ENCODE results near the gene LHX1.

The LHX1 gene

DNA sequence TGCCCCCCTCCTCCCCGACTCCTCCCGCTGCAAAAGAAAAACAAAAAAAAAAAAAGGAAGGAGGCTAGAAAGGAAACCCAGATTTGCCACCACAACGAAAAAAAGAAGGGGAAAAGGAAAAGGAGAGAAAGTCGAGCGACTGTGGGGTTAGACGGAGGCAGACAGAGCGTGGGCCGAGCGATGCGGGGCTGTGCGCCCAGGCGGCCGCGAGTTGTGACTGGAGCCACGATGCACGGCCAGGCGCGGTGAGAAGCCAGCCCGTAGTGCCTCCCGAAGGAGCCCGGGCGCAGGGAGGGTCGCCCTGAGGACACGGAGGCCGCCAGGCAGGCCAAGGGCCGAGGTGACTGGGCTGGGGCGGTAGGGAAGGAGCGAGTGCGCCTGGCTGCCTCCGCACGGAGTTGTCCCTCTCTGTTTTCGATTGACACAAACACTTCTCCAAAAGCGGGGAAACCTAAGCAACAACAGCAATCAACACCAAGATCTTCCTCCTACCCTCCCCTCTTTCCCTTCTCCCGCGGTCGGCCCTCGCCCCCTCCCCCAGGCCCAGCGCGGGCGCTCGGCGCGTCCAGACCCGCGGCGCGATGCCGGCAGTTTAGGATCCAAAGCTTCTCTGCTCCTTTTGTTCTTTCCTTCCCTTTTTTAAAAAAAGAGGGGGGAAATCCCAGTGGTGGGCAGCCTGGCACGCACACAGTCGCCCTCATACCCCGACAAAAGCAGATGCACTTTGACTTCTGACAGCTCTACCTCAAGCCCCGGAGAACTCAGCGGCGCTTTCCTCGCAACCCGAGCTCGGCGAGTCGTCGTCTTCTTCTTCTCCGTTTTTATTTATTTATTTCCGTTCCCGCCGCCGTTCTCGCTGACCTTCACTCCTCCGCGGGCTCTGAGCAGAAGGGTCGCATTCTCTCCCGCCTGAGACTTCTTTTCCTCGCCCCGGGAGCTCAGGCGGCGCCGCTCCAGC is at the start of gene LHX1:
Gene LHX1 (plus strand): TSS at position 475 of the 958 bp plus-strand sequence. CDS start 723 bp downstream, outside the sequence.
- H3K27ac Mint-ChIP-seq = peak within 1 kb of the TSS; percentile 92
- H3K36me3 Mint-ChIP-seq = peaks cover under 1 to 17% of the 10 kb centered on the region in 2 donors
- no peak for DNase-seq
- peak; percentile 20 to 48 for ATAC-seq (replicated peaks)
- H3K27me3 Mint-ChIP-seq = peaks cover 78 to 93% of the 10 kb centered on the region in 2 donors
- peak within 1 kb of the TSS; percentile 81 to 83 for H3K4me3 Mint-ChIP-seq
- peaks cover 53 to 84% of the 10 kb centered on the region in 2 donors for H3K4me1 Mint-ChIP-seq
- peaks cover 0 to 2% of the 10 kb centered on the region in 2 donors for H3K9me3 Mint-ChIP-seq

DNA sequence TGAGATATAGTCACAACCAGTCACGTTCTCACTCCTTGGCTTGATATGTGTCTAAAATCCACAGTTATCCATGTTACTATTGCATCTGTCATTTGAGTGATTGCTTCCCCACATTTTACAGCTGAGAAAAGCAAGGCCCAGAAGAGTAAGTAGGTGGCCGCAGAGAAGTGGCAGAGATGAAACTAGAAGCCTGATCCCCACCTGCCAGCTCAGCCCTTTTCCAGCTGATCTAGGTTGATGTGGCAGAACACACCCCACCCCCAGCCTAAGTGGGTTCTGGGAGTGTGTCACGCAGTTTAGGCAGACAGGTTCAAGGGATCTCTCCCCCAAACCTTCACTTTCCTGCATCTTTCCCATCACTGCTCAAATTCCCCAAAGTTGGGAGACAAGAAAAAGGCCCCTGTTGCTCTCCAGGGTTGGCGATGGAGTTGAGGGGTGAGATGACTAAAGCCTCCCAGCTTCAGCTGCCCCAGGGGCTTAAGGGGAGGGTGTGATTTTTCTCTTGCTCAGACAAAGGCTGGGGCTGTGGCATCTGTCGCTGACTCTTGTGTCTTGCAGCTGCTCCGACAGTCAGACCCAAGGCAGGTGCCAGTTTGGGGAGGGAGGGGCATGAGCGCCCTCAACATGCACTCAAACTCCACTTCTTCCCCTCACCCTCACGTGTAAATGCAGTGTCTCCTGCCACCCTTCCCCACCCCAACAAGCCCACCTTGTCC is 48.9 kb upstream of the LHX1 start:
- peaks cover 3 to 11% of the 10 kb centered on the region in 2 donors for H3K4me1 Mint-ChIP-seq
- H3K9me3 Mint-ChIP-seq = no peaks in the 10 kb centered on the region
- no peak overlapping the region for H3K27ac Mint-ChIP-seq
- ATAC-seq (replicated peaks) (no peak), DNase-seq (no peak)
- no peak overlapping the region for H3K4me3 Mint-ChIP-seq
- no peaks in the 10 kb centered on the region for H3K36me3 Mint-ChIP-seq
- H3K27me3 Mint-ChIP-seq = peaks cover 49 to 55% of the 10 kb centered on the region in 2 donors

DNA sequence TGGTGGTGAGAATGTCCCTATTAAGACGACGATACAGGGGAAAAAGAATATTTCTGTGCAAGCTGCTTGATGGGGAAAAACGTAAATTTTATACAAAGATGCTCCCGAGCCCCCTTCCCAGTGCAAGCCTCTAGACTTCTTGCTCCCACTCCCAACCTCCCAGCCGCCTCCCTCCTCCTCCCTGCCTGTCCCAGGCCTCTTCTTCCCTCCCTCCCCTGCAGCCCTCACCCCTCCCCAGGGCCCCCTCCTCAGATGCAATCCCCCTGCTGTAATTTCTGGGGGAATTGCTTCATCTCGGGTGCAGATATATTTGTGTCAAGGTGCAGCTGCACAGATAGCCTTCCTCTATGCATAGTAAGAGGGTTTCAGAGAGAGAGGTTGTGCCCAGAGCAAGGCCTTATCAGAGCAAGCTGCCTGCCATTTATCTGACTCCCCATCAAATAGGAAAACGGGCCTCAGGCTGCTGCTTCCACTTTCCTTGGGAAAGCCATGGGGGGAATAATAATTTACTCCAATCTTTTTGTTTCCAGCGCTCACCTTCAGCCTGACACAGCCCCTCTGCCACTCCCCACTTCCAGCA is 47.4 kb upstream of the LHX1 start:
- Mint-ChIP-seq H3K27me3 (peaks cover 48 to 56% of the 10 kb centered on the region in 2 donors), H3K4me3 (no peak overlapping the region), H3K27ac (no peak overlapping the region), H3K36me3 (no peaks in the 10 kb centered on the region), H3K4me1 (peaks cover 1 to 4% of the 10 kb centered on the region in 2 donors), H3K9me3 (no peaks in the 10 kb centered on the region)
- ATAC-seq (replicated peaks) = no peak
- DNase-seq = no peak

- Mint-ChIP-seq H3K9me3 (no peaks in the 10 kb centered on the region), H3K27me3 (peaks cover 45 to 56% of the 10 kb centered on the region in 2 donors), H3K36me3 (no peaks in the 10 kb centered on the region), H3K27ac (no peak overlapping the region), H3K4me3 (no peak overlapping the region), H3K4me1 (no peaks in the 10 kb centered on the region)
- ATAC-seq (replicated peaks) = no peak
- no peak for DNase-seq
These were observed 46.7 kb upstream of the LHX1 start for GRCh38 chr17:36890398-36891168.

- H3K4me1 Mint-ChIP-seq = no peaks in the 10 kb centered on the region
- H3K4me3 Mint-ChIP-seq = no peak overlapping the region
- ATAC-seq (replicated peaks) = no peak
- no peaks in the 10 kb centered on the region for H3K9me3 Mint-ChIP-seq
- H3K27ac Mint-ChIP-seq = no peak overlapping the region
- no peaks in the 10 kb centered on the region for H3K36me3 Mint-ChIP-seq
- no peak for DNase-seq
- H3K27me3 Mint-ChIP-seq = peaks cover 33 to 51% of the 10 kb centered on the region in 2 donors
These were observed 45.0 kb upstream of the LHX1 start for GRCh38 chr17:36892112-36892838.

DNA sequence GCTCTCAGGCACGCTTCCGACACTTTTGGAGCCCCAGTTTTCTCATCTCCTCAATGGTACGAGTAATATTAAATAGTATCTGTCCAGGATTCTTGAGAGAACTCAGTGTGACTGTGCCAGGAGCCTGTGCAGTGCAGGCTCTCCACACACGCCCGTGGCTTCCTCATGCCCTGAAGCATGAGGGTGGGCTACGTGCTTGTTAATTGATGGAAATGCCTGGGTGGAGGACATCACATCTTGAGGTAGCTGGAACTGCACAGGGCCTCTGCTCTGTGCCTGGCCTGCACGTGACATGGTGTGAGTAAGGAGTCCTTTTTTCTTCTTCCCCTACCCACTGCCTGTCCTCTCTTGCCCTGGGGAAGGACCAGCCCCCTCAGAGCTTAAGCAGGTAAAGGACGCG is 43.1 kb upstream of the LHX1 start:
- H3K9me3 Mint-ChIP-seq = no peaks in the 10 kb centered on the region
- peaks cover 27 to 35% of the 10 kb centered on the region in 2 donors for H3K27me3 Mint-ChIP-seq
- DNase-seq (no peak), ATAC-seq (replicated peaks) (no peak)
- H3K36me3 Mint-ChIP-seq = no peaks in the 10 kb centered on the region
- no peaks in the 10 kb centered on the region for H3K4me1 Mint-ChIP-seq
- H3K4me3 Mint-ChIP-seq = no peak overlapping the region
- no peak overlapping the region for H3K27ac Mint-ChIP-seq

DNA sequence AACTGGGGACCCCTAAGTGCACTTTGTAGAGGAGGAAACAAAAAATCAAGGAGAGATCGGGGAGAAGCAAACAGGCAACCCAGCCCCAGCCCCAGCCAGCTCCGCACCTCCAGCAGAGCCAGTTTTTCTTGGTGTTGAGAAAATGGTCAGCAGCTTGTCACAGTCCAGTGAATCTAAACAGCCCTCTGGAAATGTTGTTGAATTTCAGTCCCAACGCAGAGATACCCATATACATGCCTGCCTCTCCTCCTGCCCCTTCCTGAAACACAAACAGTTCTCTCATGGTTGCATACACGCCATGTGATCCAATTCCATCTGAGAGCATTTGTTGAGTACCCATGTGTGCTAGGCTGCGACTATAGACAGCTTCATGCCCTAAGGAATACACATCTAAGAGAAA is 42.4 kb upstream of the LHX1 start:
- no peaks in the 10 kb centered on the region for H3K4me1 Mint-ChIP-seq
- H3K36me3 Mint-ChIP-seq = no peaks in the 10 kb centered on the region
- DNase-seq (no peak), ATAC-seq (replicated peaks) (no peak)
- no peak overlapping the region for H3K4me3 Mint-ChIP-seq
- no peak overlapping the region for H3K27ac Mint-ChIP-seq
- peaks cover 32 to 43% of the 10 kb centered on the region in 2 donors for H3K27me3 Mint-ChIP-seq
- no peaks in the 10 kb centered on the region for H3K9me3 Mint-ChIP-seq

- Mint-ChIP-seq H3K4me1 (no peaks in the 10 kb centered on the region), H3K36me3 (no peaks in the 10 kb centered on the region), H3K4me3 (no peak overlapping the region), H3K9me3 (no peaks in the 10 kb centered on the region), H3K27ac (no peak overlapping the region), H3K27me3 (peaks cover 34 to 46% of the 10 kb centered on the region in 2 donors)
- DNase-seq (no peak), ATAC-seq (replicated peaks) (no peak)
These were observed 37.8 kb upstream of the LHX1 start for GRCh38 chr17:36899250-36900159.

- peaks cover 27 to 46% of the 10 kb centered on the region in 2 donors for H3K27me3 Mint-ChIP-seq
- ATAC-seq (replicated peaks) (no peak), DNase-seq (no peak)
- no peak overlapping the region for H3K27ac Mint-ChIP-seq
- no peaks in the 10 kb centered on the region for H3K4me1 Mint-ChIP-seq
- no peaks in the 10 kb centered on the region for H3K9me3 Mint-ChIP-seq
- no peak overlapping the region for H3K4me3 Mint-ChIP-seq
- no peaks in the 10 kb centered on the region for H3K36me3 Mint-ChIP-seq
These were observed 37.1 kb upstream of the LHX1 start for GRCh38 chr17:36900160-36900512.

- DNase-seq = no peak
- Mint-ChIP-seq H3K36me3 (no peaks in the 10 kb centered on the region), H3K27me3 (peaks cover 29 to 46% of the 10 kb centered on the region in 2 donors), H3K4me3 (no peak overlapping the region), H3K9me3 (no peaks in the 10 kb centered on the region), H3K27ac (no peak overlapping the region), H3K4me1 (no peaks in the 10 kb centered on the region)
- no peak for ATAC-seq (replicated peaks)
These were observed 35.8 kb upstream of the LHX1 start for GRCh38 chr17:36901506-36901905.

GRCh38 chr17:36907407-36907806 is 29.9 kb upstream of the LHX1 start:
- H3K4me1 Mint-ChIP-seq = no peaks in the 10 kb centered on the region
- H3K4me3 Mint-ChIP-seq = no peak overlapping the region
- no peaks in the 10 kb centered on the region for H3K36me3 Mint-ChIP-seq
- peaks cover 32 to 54% of the 10 kb centered on the region in 2 donors for H3K27me3 Mint-ChIP-seq
- DNase-seq (no peak), ATAC-seq (replicated peaks) (no peak)
- H3K27ac Mint-ChIP-seq = no peak overlapping the region
- no peaks in the 10 kb centered on the region for H3K9me3 Mint-ChIP-seq

DNA sequence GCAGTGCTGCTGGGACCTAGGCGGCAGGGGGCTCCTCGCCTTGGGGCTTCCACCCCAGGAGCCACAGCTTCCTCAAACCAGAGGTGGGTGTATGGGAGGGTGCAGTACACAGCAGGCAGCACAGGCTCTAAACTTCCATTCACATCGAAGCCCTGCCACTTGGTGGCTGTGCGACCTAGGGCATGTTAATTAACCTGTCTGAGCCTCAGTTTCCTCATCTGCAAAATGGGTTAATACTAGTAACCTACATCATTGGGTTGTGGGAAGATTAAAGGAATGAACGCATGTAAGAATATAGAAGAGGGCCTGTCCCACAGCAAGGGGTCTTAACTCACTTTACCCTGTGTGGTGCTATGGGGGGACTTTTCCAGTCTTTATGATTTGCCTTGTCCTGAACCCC is 26.8 kb upstream of the LHX1 start:
- H3K4me1 Mint-ChIP-seq = no peaks in the 10 kb centered on the region
- no peaks in the 10 kb centered on the region for H3K36me3 Mint-ChIP-seq
- no peak for ATAC-seq (replicated peaks)
- H3K27me3 Mint-ChIP-seq = peaks cover 35 to 52% of the 10 kb centered on the region in 2 donors
- peaks cover 0 to 2% of the 10 kb centered on the region in 2 donors for H3K9me3 Mint-ChIP-seq
- H3K27ac Mint-ChIP-seq = no peak overlapping the region
- DNase-seq = no peak
- H3K4me3 Mint-ChIP-seq = no peak overlapping the region

DNA sequence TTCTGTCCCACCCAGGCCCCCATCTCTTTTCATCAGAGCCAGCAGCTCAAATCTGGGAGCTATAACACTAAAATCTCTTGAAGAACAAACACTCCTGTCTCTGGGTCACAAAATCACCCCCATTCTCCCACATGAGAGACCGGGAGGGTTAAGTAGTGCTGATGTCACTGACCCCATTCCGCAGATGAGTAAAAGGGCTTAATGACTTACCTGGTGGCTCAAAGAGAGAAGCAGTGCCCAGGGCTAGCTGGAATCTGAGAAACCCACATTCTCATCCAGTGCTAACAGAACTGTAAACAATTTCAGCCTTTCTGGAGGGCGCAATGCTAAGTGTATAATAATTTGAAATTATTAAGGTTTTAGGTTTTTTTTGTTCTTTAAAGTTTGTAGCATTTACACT is 26.3 kb upstream of the LHX1 start:
- no peak for ATAC-seq (replicated peaks)
- H3K27ac Mint-ChIP-seq = no peak overlapping the region
- H3K27me3 Mint-ChIP-seq = peaks cover 39 to 51% of the 10 kb centered on the region in 2 donors
- DNase-seq = no peak
- no peak overlapping the region for H3K4me3 Mint-ChIP-seq
- no peaks in the 10 kb centered on the region for H3K4me1 Mint-ChIP-seq
- H3K36me3 Mint-ChIP-seq = no peaks in the 10 kb centered on the region
- peaks cover 0 to 2% of the 10 kb centered on the region in 2 donors for H3K9me3 Mint-ChIP-seq

Data from stimulated activated naive B cell treated with anti-CD40 and anti-IgM and Interleukin-4, amounts not matched to agents 10 μg/mL and 1 μg/mL and 100 μg/mL, for 72 hours (primary cell).